GM21423 (cell line): Measurements from ENCODE around the gene PARP12.

Experiments
- ATAC-seq: cut with Tn5 transposase; IDR thresholded peaks from one replicate; pipeline ENCODE4 v1.9.1; 2021; ENCODE audit warnings: mild to moderate bottlenecking, moderate library complexity; ENCODE audit not compliant: unreplicated experiment

The PARP12 gene

GRCh38 chr7:139992353-139993044 is 70.3 kb downstream of the PARP12 start:
- no peak for ATAC-seq

DNA sequence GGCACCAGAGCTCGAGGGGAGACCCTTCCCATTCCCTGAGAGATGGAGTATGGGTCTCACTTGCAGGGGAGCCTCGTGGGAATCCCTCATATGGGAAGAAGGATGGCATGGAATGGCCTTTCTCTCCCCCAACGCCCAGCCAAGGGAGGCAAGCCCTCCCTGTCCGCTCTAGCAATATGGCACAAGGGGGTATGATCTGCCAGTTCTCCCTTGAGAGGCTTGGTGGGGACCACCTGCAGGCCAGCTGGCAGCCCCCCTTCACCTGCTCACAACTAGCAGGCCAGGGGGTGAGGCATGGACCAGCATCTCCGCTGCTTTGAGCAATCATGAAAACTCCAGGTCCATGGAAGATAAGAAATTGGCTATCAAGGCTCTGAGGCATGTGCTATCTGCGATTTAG is 70.8 kb downstream of the PARP12 start:
- ATAC-seq = no peak

DNA sequence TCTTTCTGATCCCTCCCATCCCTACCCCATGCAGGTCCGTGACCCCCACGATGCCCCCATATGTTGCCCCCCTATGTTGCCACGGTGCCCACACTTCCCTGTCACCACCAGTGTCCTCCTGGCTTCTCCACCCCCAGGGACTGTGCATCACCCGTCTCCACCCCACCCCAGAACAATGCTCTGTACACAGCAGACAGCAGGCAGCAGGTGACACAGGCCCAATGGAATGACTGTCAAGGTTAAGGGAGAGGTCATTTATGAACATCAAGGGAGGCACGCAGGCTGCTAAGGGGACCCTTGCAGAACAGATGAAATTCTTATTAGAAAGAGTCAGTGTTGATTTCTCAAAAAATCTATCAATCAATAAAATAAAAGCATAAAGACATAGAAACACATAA is 71.5 kb downstream of the PARP12 start:
- ATAC-seq = no peak

DNA sequence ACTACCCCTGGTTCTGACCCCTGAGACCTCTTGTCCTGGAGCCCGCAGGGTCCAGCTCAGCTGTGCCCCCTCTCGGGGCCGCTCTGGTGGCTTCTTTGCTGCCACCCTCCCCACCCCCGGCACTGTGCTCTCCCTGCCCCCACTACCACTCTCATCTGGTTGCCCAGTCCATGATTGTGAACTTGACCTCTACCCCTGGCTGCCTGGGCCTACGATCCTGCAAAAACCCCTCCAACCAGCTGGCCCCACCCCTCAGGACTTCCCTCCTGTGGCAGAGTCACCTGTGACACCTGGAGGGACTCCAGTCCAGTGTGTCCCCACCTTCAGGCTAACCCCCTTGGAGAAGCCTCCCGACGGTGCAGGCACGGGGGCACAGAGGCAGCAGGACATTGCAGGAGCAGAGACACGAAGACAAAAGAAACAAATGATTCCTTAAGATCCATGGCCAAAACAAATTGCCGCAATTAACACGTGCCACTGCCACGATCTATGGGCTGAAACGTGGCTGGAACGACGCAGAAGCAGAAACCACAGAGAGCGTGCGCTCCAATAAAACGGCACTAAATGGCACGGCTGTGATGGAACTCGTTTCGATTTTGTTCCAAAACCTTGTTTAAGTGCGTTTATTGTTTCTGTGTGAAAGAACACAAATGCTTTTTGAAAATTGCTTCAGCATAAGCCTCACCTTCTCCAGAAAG is 72.0 kb downstream of the PARP12 start:
- ATAC-seq = no peak

GRCh38 chr7:139990142-139990535 is 72.6 kb downstream of the PARP12 start:
- no peak for ATAC-seq

- ATAC-seq = no peak
Observed at GRCh38 chr7:139989366-139990141, 73.2 kb downstream of the PARP12 start.

DNA sequence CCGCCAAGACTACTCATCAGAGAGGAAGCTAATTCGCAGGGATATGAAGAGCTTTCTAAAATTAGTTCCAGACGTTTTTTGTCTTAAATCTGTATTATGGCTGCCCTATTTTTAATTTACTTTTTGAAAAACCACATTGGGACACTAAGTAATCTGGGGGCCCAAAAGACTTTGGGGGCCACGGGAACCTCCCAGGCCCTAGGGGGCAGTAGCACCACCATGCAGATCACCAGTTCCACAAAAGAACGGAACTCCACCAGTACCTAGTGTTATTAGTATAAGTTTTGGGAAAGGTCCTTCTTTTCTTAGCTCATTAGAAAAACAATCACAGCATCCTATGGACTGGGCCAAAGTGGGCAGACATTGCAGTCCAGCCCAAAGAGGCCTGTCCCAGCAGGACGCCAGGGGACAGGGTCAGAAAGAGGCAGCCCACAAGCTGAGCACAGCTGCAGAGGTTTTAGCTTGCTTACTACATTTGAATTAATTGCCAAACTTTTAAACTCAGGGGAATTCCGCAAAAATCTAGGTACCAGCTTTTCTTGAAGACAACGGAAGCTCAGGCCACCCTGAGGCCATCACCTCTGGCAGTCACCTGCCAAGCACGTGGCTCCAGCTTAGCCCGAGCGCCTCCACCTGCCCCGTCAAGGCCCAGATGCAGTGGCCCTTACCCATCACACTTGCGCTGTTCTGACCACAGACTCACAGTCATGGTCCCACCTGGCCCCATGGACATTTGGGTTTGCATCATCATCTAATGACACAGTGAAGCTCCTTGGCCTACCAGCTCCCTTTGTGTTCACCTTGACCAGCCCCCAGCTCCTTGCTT is 74.8 kb downstream of the PARP12 start:
- no peak for ATAC-seq

DNA sequence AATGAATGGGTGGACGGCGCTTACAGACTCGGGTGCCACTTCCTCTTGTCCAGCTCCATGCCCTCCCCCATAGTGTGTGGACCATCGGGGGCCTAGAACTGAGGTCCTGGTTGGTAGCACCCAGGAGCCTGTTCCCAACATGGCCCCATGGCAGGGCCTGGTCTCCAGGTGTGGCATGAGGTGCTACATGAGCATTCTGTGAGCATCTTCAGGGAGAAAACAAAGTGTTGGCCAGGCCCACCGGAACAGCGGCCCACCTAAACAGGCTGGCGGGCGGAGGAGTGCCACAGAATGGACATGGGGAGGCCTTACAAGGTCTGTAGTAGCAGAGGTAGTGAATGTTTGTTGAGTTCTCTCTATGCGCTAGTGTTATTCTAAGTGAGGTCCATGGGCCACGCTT is 76.9 kb downstream of the PARP12 start:
- no peak for ATAC-seq

DNA sequence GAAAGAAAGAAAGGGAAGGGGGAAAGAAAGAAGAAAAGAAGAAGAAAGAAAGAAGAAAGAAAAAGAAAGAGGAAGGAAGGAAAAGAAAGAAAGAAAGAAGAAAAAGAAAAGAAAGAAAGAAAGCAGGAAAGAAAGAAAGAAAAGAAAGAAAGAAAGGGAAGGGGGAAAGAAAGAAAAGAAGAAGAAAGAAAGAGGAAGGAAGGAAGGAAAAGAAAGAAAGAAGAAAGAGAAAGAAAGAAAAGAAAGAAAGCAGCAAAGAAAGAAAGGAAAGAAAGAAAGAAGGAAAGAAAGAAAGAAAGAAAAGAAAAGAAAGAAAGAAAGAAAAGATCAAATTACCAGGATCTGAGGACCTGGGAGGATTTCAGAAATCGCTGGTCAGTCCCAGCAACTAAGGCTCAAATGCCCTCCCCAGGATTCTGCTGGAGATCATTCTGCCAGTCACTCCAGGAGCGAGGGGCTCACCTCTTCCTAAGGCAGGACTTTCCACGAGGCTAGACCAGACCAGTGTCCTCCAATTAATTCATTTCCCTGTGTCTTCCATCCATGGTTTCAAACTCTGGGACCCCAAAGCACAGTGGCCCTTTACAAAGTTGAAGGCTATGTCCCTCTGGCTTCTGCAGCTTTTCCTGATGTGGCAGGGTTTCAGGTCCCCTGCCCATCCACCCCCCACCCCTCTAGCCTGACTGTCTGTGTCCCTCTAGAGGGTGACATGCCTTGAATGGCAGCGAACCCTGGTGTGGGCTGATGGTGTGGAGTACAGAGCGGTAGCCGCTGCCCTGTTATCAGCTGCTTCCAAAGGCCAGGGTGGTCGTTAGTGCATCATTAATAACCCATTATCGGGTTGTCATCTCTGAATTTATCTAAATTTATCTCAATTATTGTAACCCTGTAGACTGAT is 77.9 kb downstream of the PARP12 start:
- ATAC-seq = no peak

DNA sequence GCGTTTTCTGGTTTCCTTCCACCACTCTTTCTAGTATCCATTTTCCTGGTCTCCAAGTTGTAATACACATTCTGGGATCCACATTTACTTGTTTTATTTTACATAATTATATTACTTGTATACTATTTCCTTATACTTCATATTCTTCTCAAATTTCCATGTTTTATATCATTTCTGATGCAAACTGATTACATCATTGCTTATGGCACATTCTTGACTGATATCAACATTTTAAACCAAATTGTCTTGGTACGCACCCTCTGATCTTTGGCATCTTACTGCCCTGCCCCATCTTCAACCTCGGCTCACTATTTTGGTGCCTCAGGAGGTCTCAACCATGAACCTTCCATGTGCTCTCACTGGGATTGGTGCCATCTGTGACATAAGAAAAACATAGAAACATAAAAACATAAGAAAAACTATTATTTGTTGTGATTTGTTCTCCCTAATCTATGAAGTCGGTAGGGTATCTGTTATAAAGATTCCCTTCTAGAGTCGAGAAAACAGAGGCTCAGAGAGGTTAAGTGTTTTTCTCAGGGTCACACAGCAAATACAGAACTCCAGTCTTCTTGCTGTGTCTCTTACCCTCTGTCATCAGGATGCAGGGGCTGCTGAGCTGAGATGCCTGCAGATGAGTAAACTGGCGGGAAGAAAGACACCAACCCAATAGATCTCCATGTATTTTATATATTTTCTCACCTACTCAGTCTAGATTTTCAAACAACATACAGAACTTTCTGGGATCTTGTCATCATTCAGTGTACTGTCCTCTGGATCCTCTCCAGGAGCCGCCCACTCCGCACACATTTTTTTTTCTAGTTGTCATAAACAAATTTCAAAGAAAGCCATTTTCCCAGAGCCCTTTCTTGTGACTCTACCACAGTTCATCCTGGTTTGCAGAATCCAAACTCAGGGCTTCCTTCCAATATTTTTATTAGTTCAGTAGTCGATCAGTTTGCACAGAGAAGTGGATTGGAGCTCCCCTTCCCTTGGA is 79.5 kb downstream of the PARP12 start:
- no peak for ATAC-seq

DNA sequence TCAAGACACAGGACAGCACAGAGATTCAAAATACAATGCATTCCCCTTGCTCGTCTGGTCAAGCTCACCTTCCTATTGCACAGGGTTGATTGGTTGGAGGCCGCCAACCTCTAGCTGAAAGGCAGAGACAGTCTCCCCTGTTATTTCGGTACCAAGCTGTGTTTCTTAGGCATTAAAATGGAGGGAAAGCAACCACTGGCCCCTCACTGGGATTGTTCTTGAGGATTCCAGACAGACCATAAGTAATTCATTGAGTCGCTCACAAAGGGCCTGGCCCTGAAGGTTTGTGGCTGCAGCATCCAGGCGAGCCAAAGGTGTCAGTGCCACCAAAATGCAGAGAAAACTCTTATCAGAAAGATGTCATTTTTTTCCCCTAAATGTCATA is 81.2 kb downstream of the PARP12 start:
- no peak for ATAC-seq

GRCh38 chr7:139976838-139977656 is 85.7 kb downstream of the PARP12 start:
- ATAC-seq = no peak

DNA sequence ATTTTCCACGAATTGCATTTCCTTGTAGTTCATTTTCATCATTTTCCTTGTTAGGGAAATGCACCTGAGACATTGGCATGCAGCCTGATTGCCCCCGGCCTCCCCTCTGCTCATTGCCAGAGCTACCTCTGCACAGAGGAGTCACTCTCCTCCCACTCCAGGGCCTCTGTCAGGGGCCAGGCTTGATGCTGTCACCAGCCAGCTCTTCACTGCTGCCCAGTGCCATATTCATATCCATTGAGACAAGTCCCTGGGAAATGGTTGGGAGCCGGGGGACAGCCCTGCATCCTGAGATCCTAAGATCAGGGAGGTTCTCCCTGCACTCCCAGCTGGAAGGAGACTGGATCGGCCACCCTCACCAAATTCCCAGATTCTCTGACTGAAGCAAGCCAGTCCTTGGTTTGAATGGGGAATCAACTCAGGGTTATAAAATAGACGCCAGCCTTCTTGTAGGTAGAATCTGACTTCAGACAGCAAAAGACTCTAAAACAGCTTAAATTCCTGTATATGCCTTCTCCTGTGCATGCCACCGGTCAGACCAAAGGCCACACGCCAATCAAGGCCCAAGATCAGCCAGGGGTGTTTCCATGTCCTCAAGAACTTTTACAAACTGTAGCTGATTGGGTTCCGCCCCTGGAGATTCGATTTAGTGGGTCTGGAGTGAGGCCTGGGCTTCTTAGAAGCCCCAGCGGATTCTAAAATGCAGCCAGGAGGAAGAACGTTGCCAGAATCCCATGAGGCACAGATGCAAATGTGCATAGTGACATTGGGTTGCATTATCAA is 86.5 kb downstream of the PARP12 start:
- ATAC-seq = no peak

- ATAC-seq = no peak
Observed at GRCh38 chr7:139974179-139974811, 88.5 kb downstream of the PARP12 start.
